ENCODE results near the gene ICOSLG. TPM values are rescaled to one million over a fixed set of nuclear protein-coding genes. Genes with fewer than 3 reads are reported as not detected.
"Not testable (repeated sequence)": the region's sequence is repeated elsewhere in the genome, so short reads cannot be mapped to it uniquely, and the experiment has no call there.

Gene ICOSLG
- total and polyA plus RNA-seq, 4 donors: 0.59 to 3.8 (median 2.3) TPM

DNA sequence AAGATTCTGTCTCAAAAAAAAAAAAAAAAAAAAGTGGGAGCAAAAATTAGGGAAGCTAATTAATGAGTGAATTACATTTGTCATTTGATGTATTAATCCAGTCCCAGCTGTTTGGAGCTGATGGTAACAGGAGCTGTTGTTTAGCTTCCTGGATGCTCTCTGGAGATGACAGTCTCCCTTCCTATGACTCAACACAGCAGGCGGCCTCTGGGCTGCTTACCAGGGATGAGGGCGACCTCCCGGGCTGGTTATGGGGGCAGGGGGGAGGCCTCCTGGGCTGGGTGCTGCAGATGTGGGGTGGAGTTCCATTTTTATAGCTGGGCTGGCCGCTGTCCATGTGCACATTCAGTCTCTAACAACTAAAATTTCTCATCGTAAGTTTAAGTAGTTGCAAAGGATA is 47.6 kb downstream of the ICOSLG start:
- not testable (repeated sequence) for DNase-seq (ENCODE audit: low read depth in 4 of 6, low spot score in 6 of 6); H3K27ac ChIP-seq (ENCODE audit: low read depth, low read length); H3K4me3 ChIP-seq (ENCODE audit: low read depth, low read length); H3K36me3 ChIP-seq (ENCODE audit: control insufficient read depth, insufficient read depth, low read length); H3K4me1 ChIP-seq (ENCODE audit: control insufficient read depth, insufficient read depth, low read length); H3K27me3 ChIP-seq (ENCODE audit: control insufficient read depth, insufficient read depth, low read length); H3K9me3 ChIP-seq (ENCODE audit: control insufficient read depth, insufficient read depth, low read length)
- no CpG with 5 or more reads among the region's 5 CpGs for WGBS (ENCODE audit: insufficient coverage)

DNA sequence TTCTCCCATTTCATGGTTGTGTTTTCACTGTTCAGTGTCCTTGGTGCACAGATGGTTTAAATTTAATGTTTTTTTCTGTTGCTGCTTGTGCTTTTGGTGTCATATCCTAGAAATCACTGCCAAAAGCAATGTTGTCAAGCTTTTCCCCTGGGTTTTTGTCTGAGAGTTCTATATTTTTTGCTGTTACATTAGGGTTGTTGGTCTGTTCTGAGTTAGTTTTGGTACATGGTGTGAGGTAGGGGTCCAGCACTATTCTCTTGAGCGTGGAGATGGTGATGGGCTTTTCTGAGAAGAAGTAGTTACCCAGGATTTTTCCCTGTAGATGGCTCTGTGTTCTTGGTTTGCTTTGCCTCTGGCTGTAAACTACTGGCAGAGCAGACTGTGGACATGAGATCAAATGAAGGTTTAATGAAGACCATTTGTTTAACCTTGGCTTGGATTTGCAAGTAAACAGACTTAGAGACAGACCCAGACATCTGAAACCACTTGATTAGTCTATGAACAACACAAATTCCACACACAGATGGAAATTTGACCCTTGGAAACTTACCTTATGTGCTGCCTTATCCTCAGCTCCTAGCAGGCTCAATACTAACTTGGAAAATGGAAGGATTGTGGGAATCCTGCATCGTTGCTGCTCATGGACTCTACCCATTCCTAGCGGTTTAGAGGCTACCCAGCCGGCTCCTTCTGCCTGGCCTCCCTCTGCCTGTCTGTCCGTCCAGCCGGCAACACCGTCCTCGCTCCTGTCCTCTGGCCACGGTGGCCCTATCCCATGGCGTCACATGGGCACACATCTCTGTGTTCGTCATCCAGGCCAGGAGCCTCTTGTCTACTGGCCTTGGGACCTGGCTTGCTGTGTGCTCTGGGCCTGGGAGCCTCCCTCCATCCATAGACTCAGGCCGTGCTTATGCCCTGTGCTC is 50.1 kb downstream of the ICOSLG start:
- 100% methylated on average over 2 of the region's 12 CpGs for WGBS (ENCODE audit: insufficient coverage)
- H3K4me3 ChIP-seq (ENCODE audit: low read depth, low read length); H3K27ac ChIP-seq (ENCODE audit: low read depth, low read length); H3K9me3 ChIP-seq (ENCODE audit: control insufficient read depth, insufficient read depth, low read length); H3K36me3 ChIP-seq (ENCODE audit: control insufficient read depth, insufficient read depth, low read length); H3K4me1 ChIP-seq (ENCODE audit: control insufficient read depth, insufficient read depth, low read length); DNase-seq (ENCODE audit: low read depth in 4 of 6, low spot score in 6 of 6); H3K27me3 ChIP-seq (ENCODE audit: control insufficient read depth, insufficient read depth, low read length): not testable (repeated sequence)

DNA sequence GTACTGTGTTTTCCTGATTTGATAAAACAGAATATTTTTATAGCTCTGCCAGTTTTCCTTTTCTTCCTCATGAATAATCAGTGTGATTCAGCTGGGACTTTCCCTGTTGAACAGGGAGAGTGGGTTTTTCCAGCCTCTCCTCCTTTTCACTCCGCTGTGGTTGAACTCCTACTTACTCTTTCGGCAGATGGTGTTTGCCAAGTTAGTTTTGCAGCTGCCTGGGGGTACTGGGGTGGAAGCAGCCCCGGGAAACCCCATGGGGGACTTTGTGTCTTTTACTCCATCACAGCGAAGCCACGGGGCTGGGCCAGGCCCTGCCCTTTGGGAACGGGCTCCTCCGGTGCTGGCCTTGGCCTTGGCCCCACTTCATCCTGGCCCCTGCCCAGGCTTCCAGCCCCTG is 55.9 kb downstream of the ICOSLG start:
- H3K27me3 ChIP-seq (ENCODE audit: control insufficient read depth, insufficient read depth, low read length); H3K9me3 ChIP-seq (ENCODE audit: control insufficient read depth, insufficient read depth, low read length); H3K4me1 ChIP-seq (ENCODE audit: control insufficient read depth, insufficient read depth, low read length); DNase-seq (ENCODE audit: low read depth in 4 of 6, low spot score in 6 of 6); H3K36me3 ChIP-seq (ENCODE audit: control insufficient read depth, insufficient read depth, low read length); H3K4me3 ChIP-seq (ENCODE audit: low read depth, low read length); H3K27ac ChIP-seq (ENCODE audit: low read depth, low read length): not testable (repeated sequence)
- WGBS (ENCODE audit: insufficient coverage): no CpG with 5 or more reads among the region's 7 CpGs

DNA sequence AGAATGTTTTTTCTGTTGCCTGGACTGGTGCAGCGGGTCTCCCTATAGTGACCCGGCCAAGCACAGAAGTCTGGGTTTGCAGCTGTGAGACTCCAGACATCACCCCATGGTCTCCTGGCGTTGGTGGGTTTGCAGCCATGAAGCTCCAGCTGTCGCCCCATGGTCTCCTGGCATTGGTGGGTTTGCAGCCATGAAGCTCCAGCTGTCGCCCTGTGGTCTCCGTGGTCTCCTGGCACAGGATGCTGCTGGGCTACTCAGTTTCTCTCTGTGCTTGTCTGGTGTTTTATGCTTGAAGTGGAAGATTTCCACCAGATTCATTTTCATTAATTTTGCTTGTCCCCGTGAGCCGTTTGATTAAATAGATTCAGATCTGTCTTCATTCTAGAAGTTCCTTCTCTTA is 58.5 kb downstream of the ICOSLG start:
- not testable (repeated sequence) for DNase-seq (ENCODE audit: low read depth in 4 of 6, low spot score in 6 of 6); H3K36me3 ChIP-seq (ENCODE audit: control insufficient read depth, insufficient read depth, low read length); H3K4me1 ChIP-seq (ENCODE audit: control insufficient read depth, insufficient read depth, low read length); H3K27ac ChIP-seq (ENCODE audit: low read depth, low read length); H3K27me3 ChIP-seq (ENCODE audit: control insufficient read depth, insufficient read depth, low read length); H3K9me3 ChIP-seq (ENCODE audit: control insufficient read depth, insufficient read depth, low read length); H3K4me3 ChIP-seq (ENCODE audit: low read depth, low read length)
- no CpG with 5 or more reads among the region's 8 CpGs for WGBS (ENCODE audit: insufficient coverage)

DNA sequence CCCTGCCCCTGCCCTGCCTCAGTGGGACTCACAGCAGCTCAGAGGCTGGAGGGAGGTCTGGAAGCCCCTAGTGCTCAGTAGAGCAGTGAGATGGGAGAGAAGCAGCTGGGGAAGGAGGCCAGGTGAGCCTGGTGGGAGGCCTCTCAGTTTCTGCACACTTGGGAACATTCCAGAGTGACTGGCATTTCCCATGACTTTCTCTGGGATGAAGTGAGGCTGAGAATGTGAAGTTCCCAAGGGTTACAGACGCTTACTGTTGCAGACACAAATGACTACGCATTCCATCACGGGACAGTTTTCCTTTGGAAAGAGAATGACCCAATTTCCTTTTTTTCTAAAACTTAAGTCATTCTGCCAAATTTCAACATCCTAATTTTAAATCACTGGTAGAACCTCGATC is 59.2 kb downstream of the ICOSLG start:
- H3K9me3 ChIP-seq (ENCODE audit: control insufficient read depth, insufficient read depth, low read length): not testable (repeated sequence)
- no CpG with 5 or more reads among the region's 4 CpGs for WGBS (ENCODE audit: insufficient coverage)

DNA sequence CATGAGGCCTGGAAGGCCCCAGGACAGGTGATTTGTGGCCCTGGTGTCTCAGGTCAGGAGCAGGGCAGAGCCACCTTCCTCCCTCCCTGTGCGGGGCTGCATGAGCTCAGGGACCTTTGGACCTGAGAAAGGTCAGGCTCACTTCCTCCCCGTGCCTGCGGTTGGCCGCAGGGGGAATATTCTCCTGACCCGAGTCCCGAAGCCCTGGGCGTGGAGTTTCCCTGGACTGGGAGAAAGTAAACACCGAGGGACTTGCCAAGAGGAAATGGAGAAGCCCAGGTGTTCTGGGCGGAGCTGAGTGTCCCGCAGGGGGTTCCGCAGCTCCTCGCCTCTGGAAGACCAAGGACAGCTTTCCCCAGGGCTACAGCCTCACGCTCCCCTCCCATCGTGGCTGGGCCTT is 64.6 kb downstream of the ICOSLG start:
- not testable (repeated sequence) for H3K27ac ChIP-seq (ENCODE audit: low read depth, low read length)

More for the DNA sequence above, 59.2 kb downstream of the ICOSLG start:
- not testable (repeated sequence) for H3K4me3 ChIP-seq (ENCODE audit: low read depth, low read length); H3K27me3 ChIP-seq (ENCODE audit: control insufficient read depth, insufficient read depth, low read length); H3K27ac ChIP-seq (ENCODE audit: low read depth, low read length); DNase-seq (ENCODE audit: low read depth in 4 of 6, low spot score in 6 of 6); H3K36me3 ChIP-seq (ENCODE audit: control insufficient read depth, insufficient read depth, low read length); H3K4me1 ChIP-seq (ENCODE audit: control insufficient read depth, insufficient read depth, low read length)

DNA sequence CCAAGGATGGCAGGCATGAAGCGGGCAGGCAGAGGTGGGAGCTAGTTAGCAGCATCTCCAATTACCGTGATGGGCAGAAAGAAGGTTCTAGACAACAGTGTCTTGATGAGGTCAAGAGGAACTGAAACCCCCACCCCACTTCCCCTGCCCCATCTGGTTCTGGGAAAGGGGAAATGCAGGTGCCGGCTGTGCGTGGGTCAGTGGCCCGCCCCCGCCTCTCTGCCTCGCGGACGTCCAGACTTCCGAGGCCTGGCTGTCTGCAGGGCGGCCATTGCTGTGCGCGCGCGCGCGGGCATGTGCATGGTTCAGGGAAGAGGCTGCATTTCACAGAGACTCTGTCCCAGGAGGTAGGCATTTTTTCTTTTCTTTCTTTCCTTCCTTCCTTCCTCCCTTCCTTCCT is 65.6 kb downstream of the ICOSLG start:
- not testable (repeated sequence) for H3K4me1 ChIP-seq (ENCODE audit: control insufficient read depth, insufficient read depth, low read length); H3K36me3 ChIP-seq (ENCODE audit: control insufficient read depth, insufficient read depth, low read length); H3K27ac ChIP-seq (ENCODE audit: low read depth, low read length); H3K9me3 ChIP-seq (ENCODE audit: control insufficient read depth, insufficient read depth, low read length); DNase-seq (ENCODE audit: low read depth in 4 of 6, low spot score in 6 of 6); H3K27me3 ChIP-seq (ENCODE audit: control insufficient read depth, insufficient read depth, low read length); H3K4me3 ChIP-seq (ENCODE audit: low read depth, low read length)
- no CpG with 5 or more reads among the region's 17 CpGs for WGBS (ENCODE audit: insufficient coverage)

More for the DNA sequence above, 64.6 kb downstream of the ICOSLG start:
- WGBS (ENCODE audit: insufficient coverage): no CpG with 5 or more reads among the region's 14 CpGs
- H3K36me3 ChIP-seq (ENCODE audit: control insufficient read depth, insufficient read depth, low read length); H3K9me3 ChIP-seq (ENCODE audit: control insufficient read depth, insufficient read depth, low read length); H3K4me1 ChIP-seq (ENCODE audit: control insufficient read depth, insufficient read depth, low read length); H3K4me3 ChIP-seq (ENCODE audit: low read depth, low read length); DNase-seq (ENCODE audit: low read depth in 4 of 6, low spot score in 6 of 6); H3K27me3 ChIP-seq (ENCODE audit: control insufficient read depth, insufficient read depth, low read length): not testable (repeated sequence)

Small RNAs within 50 kb of the gene (small RNA-seq; reads per million reads assigned to genes)
- not detected for gene AP001059.3 (ENCODE audit: low replicate concordance)

Other genes with a start within 250 kb of the ICOSLG start
- gene TRAPPC10, start 228.6 kb downstream of the ICOSLG start, total RNA-seq: 10 to 100 TPM; 25.4 to 27.1 TPM
- 10 to 100 TPM; 23.8 TPM for gene TRAPPC10, start 228.6 kb downstream of the ICOSLG start, polyA plus RNA-seq (ENCODE audit: insufficient read length in 2 of 2)
- gene PWP2, start 133.5 kb downstream of the ICOSLG start, total RNA-seq: 10 to 100 TPM in 1 of 2 donors, 1 to 10 TPM in 1; 4.2 to 15.2 TPM
- gene PWP2, start 133.5 kb downstream of the ICOSLG start, polyA plus RNA-seq (ENCODE audit: insufficient read length in 2 of 2): 1 to 10 TPM; 5.0 to 5.7 TPM
- 10 to 100 TPM; 14.1 to 30.7 TPM for gene GATD3, start 107.3 kb downstream of the ICOSLG start, total RNA-seq
- gene GATD3, start 107.3 kb downstream of the ICOSLG start, polyA plus RNA-seq (ENCODE audit: insufficient read length in 2 of 2): 10 to 100 TPM; 31.2 to 46.4 TPM
- gene DNMT3L, start 21.0 kb upstream of the ICOSLG start, total RNA-seq: not detected
- not detected for gene DNMT3L, start 21.0 kb upstream of the ICOSLG start, polyA plus RNA-seq (ENCODE audit: insufficient read length in 2 of 2)
- under 1 TPM; 0.10 to 0.50 TPM for gene AIRE, start 44.9 kb upstream of the ICOSLG start, total RNA-seq
- 1 to 10 TPM in 1 of 2 donors, under 1 TPM in 1; 0.63 to 1.1 TPM for gene AIRE, start 44.9 kb upstream of the ICOSLG start, polyA plus RNA-seq (ENCODE audit: insufficient read length in 2 of 2)
- gene PFKL, start 59.1 kb upstream of the ICOSLG start, total RNA-seq: 100 to 1,000 TPM; 107 to 152 TPM
- 100 to 1,000 TPM; 150 to 172 TPM for gene PFKL, start 59.1 kb upstream of the ICOSLG start, polyA plus RNA-seq (ENCODE audit: insufficient read length in 2 of 2)
- 10 to 100 TPM; 11.9 to 28.3 TPM for gene CFAP410, start 98.4 kb upstream of the ICOSLG start, total RNA-seq
- gene CFAP410, start 98.4 kb upstream of the ICOSLG start, polyA plus RNA-seq (ENCODE audit: insufficient read length in 2 of 2): 10 to 100 TPM; 45.0 to 46.4 TPM
- gene TRPM2, start 112.7 kb upstream of the ICOSLG start, total RNA-seq: 10 to 100 TPM in 1 of 2 donors, 1 to 10 TPM in 1; 4.0 to 11.1 TPM
- gene TRPM2, start 112.7 kb upstream of the ICOSLG start, polyA plus RNA-seq (ENCODE audit: insufficient read length in 2 of 2): 10 to 100 TPM; 17.8 to 21.4 TPM
- 1 to 10 TPM; 1.4 to 2.4 TPM for gene LRRC3, start 214.6 kb upstream of the ICOSLG start, total RNA-seq
- gene LRRC3, start 214.6 kb upstream of the ICOSLG start, polyA plus RNA-seq (ENCODE audit: insufficient read length in 2 of 2): 1 to 10 TPM; 4.4 to 6.5 TPM